SK-N-SH treated with all-trans-retinoic acid at 6 μM for 48 hours (cell line): ENCODE data around the gene DES.

Experiments used
- ATAC-seq: fragments of 200-7000 bp; cut with Tn5 transposase; 3 replicates; pipeline ENCODE4 v1.9.1; 2020; ENCODE audit warnings: mild to moderate bottlenecking, moderate library complexity
- ARNTL ChIP-seq: fragments of 450-650 bp; formaldehyde crosslinking; IDR thresholded peaks from 2 replicates; pipeline ENCODE4 v1.5.0; 2020; ENCODE audit warnings: low read depth, mild to moderate bottlenecking, moderate library complexity, borderline replicate concordance
- BACH2 ChIP-seq: fragments of 250-450 bp; sonication (Bioruptor Pico); IDR thresholded peaks from 2 replicates; pipeline ENCODE4 v1.9.0; 2021; ENCODE audit warnings: mild to moderate bottlenecking, borderline replicate concordance
- CSDC2 ChIP-seq: fragments of 250-450 bp; sonication (Bioruptor Pico); IDR thresholded peaks from 2 replicates; pipeline ENCODE4 v1.5.0; 2020; ENCODE audit warnings: mild to moderate bottlenecking, moderate library complexity
- GLIS3 ChIP-seq: fragments of 250-450 bp; sonication (Bioruptor Pico); IDR thresholded peaks from 2 replicates; pipeline ENCODE4 v1.5.0; 2020; ENCODE audit warnings: mild to moderate bottlenecking, moderate library complexity
- OSR1 ChIP-seq: fragments of 250-450 bp; sonication (Bioruptor Pico); IDR thresholded peaks from 2 replicates; pipeline ENCODE4 v1.8.0; 2022; ENCODE audit warnings: moderate library complexity, mild to moderate bottlenecking, inconsistent platforms
- PPARA ChIP-seq: fragments of 250-450 bp; sonication (Bioruptor Pico); IDR thresholded peaks from 2 replicates; pipeline ENCODE4 v1.5.0; 2020; ENCODE audit warnings: mild to moderate bottlenecking, borderline replicate concordance
- RARB ChIP-seq: fragments of 250-450 bp; sonication (Bioruptor Pico); IDR thresholded peaks from 2 replicates; pipeline ENCODE4 v1.8.0; 2021; ENCODE audit warnings: mild to moderate bottlenecking, moderate library complexity
- SNAI2 ChIP-seq: fragments of 250-450 bp; sonication (Bioruptor Pico); IDR thresholded peaks from 2 replicates; pipeline ENCODE4 v1.5.0; 2020; ENCODE audit warnings: mild to moderate bottlenecking, moderate library complexity
- TCF4 ChIP-seq: fragments of 250-450 bp; sonication (Bioruptor Pico); IDR thresholded peaks from 2 replicates; pipeline ENCODE4 v1.8.0; 2021; ENCODE audit warnings: mild to moderate bottlenecking, moderate library complexity, borderline replicate concordance
- TSHZ2 ChIP-seq: fragments of 250-450 bp; sonication (Bioruptor Pico); IDR thresholded peaks from 2 replicates; pipeline ENCODE4 v1.5.0; 2020; ENCODE audit warnings: mild to moderate bottlenecking, moderate library complexity
- ZC3H10 ChIP-seq: fragments of 250-450 bp; sonication (Bioruptor Pico); IDR thresholded peaks from 2 replicates; pipeline ENCODE4 v1.5.1; 2021; ENCODE audit warnings: mild to moderate bottlenecking, moderate library complexity
- ZFP3 ChIP-seq: fragments of 250-450 bp; sonication (Bioruptor Pico); IDR thresholded peaks from 2 replicates; pipeline ENCODE4 v1.5.0; 2020; ENCODE audit warnings: mild to moderate bottlenecking, moderate library complexity
- ZFP30 ChIP-seq: fragments of 450-650 bp; formaldehyde crosslinking; IDR thresholded peaks from 2 replicates; pipeline ENCODE4 v1.5.0; 2022; ENCODE audit warnings: mild to moderate bottlenecking, moderate library complexity
- TF ChIP-seq, protein P1 (sequence below): fragments of 250-450 bp; sonication (Bioruptor Pico); IDR thresholded peaks from 2 replicates; pipeline ENCODE4 v1.5.1; 2020; ENCODE audit warnings: low read depth, mild to moderate bottlenecking, moderate library complexity
- TF ChIP-seq, protein P2 (sequence below): fragments of 250-450 bp; sonication (Bioruptor Pico); IDR thresholded peaks from 2 replicates; pipeline ENCODE4 v1.8.0; 2021; ENCODE audit warnings: low read depth, mild to moderate bottlenecking, moderate library complexity, borderline replicate concordance
- TF ChIP-seq, protein P3 (sequence below): fragments of 250-450 bp; sonication (Bioruptor Pico); IDR thresholded peaks from 2 replicates; pipeline ENCODE4 v1.8.0; 2020; ENCODE audit warnings: mild to moderate bottlenecking, moderate library complexity, borderline replicate concordance

Gene DES

DNA sequence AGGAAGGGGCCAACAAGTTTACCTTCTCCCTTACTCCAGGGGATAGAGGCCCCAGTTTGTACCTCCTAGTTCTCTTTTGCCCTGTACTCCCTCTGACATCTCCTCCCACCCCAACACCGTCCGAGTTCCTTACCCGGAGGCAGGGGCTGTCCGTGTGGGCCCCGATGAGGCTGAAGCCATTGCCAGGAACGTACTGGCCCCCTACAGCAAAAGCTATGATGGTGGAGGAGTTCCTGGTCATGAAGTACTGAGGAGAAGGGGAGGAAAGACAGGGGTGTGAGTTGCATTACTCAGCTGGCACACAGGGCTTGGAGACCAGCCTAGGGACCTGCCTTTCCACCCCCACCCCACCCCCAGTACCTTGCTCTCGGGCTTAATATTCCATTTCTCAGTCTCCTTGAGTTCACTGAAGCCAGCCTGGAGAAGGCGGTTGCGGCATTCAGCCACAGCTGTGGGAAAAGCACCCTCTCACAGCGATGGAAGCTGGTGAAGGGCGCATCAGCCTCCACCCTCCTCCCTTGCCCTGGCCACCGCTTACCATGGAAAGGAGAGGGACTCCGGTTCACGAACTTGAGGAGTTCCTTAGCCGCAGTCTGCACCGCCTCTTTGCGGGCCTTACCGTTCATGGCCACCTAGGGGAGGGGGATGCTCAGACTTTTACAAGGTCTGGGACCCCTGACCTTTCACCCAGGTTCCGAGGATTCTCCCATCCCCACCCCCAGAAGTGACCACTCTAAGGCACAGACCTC, 31.5 kb upstream of the DES start:
- ATAC-seq = no peak
- TF ChIP-seq ZFP30 = no peak
- TF ChIP-seq CSDC2 (CRISPR knock-in tag) = no peak
- TF ChIP-seq, protein P1, sequence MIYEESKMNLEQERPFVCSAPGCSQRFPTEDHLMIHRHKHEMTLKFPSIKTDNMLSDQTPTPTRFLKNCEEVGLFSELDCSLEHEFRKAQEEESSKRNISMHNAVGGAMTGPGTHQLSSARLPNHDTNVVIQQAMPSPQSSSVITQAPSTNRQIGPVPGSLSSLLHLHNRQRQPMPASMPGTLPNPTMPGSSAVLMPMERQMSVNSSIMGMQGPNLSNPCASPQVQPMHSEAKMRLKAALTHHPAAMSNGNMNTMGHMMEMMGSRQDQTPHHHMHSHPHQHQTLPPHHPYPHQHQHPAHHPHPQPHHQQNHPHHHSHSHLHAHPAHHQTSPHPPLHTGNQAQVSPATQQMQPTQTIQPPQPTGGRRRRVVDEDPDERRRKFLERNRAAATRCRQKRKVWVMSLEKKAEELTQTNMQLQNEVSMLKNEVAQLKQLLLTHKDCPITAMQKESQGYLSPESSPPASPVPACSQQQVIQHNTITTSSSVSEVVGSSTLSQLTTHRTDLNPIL = no peak
- no peak for TF ChIP-seq OSR1 (CRISPR knock-in tag)
- TF ChIP-seq ARNTL = no peak

GRCh38 chr2:219387306-219388120, 30.7 kb upstream of the DES start, which contains the start of gene DNPEP:
DNPEP (minus strand) TSS chr2:219387912; CDS start chr2:219387794, 118 bp downstream.
- peak; percentile 82 for ATAC-seq
- TF ChIP-seq ZC3H10 (no peak), BACH2 (no peak), ZFP3 (no peak), SNAI2 (CRISPR knock-in tag) (no peak), TCF4 (CRISPR knock-in tag) (no peak), PPARA (no peak), GLIS3 (CRISPR knock-in tag) (0 out of 2 replicates have a peak, but pooled peaks have one; percentile 52), TSHZ2 (CRISPR knock-in tag) (peak; percentile 30; the same call in 1 of the 2 replicates), RARB (no peak), ZFP30 (no peak)
- TF ChIP-seq, protein P2, sequence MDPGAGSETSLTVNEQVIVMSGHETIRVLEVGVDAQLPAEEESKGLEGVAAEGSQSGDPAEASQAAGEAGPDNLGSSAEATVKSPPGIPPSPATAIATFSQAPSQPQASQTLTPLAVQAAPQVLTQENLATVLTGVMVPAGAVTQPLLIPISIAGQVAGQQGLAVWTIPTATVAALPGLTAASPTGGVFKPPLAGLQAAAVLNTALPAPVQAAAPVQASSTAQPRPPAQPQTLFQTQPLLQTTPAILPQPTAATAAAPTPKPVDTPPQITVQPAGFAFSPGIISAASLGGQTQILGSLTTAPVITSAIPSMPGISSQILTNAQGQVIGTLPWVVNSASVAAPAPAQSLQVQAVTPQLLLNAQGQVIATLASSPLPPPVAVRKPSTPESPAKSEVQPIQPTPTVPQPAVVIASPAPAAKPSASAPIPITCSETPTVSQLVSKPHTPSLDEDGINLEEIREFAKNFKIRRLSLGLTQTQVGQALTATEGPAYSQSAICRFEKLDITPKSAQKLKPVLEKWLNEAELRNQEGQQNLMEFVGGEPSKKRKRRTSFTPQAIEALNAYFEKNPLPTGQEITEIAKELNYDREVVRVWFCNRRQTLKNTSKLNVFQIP = no peak
- TF ChIP-seq, protein P3, sequence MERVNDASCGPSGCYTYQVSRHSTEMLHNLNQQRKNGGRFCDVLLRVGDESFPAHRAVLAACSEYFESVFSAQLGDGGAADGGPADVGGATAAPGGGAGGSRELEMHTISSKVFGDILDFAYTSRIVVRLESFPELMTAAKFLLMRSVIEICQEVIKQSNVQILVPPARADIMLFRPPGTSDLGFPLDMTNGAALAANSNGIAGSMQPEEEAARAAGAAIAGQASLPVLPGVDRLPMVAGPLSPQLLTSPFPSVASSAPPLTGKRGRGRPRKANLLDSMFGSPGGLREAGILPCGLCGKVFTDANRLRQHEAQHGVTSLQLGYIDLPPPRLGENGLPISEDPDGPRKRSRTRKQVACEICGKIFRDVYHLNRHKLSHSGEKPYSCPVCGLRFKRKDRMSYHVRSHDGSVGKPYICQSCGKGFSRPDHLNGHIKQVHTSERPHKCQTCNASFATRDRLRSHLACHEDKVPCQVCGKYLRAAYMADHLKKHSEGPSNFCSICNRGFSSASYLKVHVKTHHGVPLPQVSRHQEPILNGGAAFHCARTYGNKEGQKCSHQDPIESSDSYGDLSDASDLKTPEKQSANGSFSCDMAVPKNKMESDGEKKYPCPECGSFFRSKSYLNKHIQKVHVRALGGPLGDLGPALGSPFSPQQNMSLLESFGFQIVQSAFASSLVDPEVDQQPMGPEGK (CRISPR knock-in tag) = peak; percentile 54; the same call in 1 of the 2 replicates

- TF ChIP-seq GLIS3 (CRISPR knock-in tag) = no peak
- 0 out of 2 replicates have a peak, but pooled peaks have one; percentile 30 for TF ChIP-seq TSHZ2 (CRISPR knock-in tag)
- ATAC-seq = peak; percentile 84
These were observed 29.9 kb upstream of the DES start for GRCh38 chr2:219388121-219388906.
